ENCODE data around the gene TMEM63B. TPM values are rescaled to one million over a fixed set of nuclear protein-coding genes. Genes with fewer than 3 reads are reported as not detected.

Gene TMEM63B
- total RNA-seq = 19.6 and 39.6 TPM in 2 replicates

DNA sequence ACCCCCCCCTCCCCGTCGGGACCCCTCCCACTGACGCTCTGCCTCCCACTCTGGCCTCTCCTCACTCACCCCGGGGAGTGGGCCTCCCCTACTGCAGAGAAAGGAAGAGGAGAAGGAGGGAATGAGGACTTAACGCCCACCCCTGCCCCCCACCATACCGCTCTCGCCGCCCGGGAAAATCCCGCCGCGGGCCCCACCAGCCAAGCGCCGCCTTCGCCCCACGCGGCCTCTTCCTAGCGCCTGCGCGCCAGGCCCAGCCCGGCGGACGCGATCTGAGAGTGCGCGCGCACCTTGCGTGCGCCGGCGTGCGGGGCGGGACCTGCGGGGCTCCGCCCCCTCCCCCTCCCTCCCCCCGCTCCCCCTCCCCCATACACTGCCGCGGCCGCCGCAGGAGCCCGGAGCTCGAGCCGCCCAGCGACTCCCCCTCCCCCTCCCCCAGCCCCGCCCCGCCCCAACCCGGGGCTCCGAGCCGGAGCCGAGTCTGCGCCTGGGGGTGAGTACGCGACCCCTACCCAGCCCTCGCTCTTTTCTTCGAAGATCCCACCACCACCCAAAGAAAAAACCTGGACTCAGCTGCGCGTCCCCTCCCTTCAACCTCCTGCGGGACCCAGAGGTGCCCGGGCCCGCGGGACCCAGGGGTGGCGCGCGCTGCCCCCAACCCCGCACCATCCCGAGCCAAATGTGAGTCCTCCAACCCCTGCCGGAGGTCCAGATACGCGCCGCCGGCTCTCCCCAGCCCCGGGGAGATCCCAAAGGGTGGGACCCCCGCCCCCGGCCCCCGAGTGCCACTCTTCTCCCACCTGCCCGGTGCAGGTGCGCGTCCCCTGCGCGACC lies at the start of gene TMEM63B, which contains the start of gene MRPL14:
TSS of gene TMEM63B (plus strand) at position 369 of the 834 bp plus-strand sequence. CDS start 7,031 bp downstream, outside the sequence.
TSS of gene MRPL14 (minus strand) at position 267 of the 834 bp plus-strand sequence. CDS start 10,841 bp downstream, outside the sequence.

DNA sequence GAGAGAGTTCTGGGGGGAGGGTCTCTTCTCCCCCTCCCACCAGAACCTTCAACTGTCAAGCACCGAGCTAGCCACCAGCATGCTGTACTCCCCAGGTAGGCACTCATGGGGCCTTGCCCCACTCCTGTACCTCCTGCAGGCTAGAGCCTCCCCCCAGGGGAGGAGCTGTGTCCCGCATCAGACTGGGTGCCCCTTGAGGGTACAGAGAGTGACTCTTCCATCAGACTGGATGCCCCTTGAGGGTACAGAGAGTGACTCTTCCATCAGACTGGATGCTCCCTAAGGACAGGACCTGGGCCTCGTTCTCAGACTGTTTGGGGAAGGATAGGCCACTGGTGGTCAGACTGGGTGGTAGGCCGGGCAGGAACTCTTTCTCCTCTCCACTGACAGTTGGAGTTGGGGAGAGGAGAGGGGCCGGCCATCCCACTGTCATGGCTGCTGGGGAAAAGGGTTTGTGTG lies 31.4 kb downstream of the TMEM63B start, which contains the start of gene CAPN11:
TSS of gene CAPN11 (plus strand) at position 51 of the 459 bp plus-strand sequence. CDS start at position 80, 29 bp downstream.

Other genes starting within 250 kb of the TMEM63B start
- gene MRPL14, start 102 bp upstream of the TMEM63B start, total RNA-seq = 29.4 and 38.5 TPM in 2 replicates
- gene CAPN11, start 31.3 kb downstream of the TMEM63B start, total RNA-seq = not detected in 2 replicates
- gene MYMX, start 89.4 kb downstream of the TMEM63B start, total RNA-seq = not detected in 2 replicates
- 0.39 and 3.9 TPM in 2 replicates for gene SLC29A1, start 96.0 kb downstream of the TMEM63B start, total RNA-seq
- 580 and 898 TPM in 2 replicates for gene HSP90AB1, start 119.5 kb downstream of the TMEM63B start, total RNA-seq
- 57.7 and 93.8 TPM in 2 replicates for gene SLC35B2, start 130.0 kb downstream of the TMEM63B start, total RNA-seq
- 4.8 and 5.9 TPM in 2 replicates for gene NFKBIE, start 138.0 kb downstream of the TMEM63B start, total RNA-seq
- under 0.01 TPM in 1 of 2 replicates, not detected in the other for gene TMEM151B, start 142.9 kb downstream of the TMEM63B start, total RNA-seq
- gene AARS2, start 185.8 kb downstream of the TMEM63B start, total RNA-seq = 11.8 and 15.3 TPM in 2 replicates
- not detected in 2 replicates for gene SPATS1, start 215.1 kb downstream of the TMEM63B start, total RNA-seq

Data from placental epithelial cell (primary cell).